CD4-positive, alpha-beta T cell treated with Interleukin-4 for 1 hour (primary cell): ENCODE data around the gene RTP1.
"Not testable (repeated sequence)": the region's sequence is repeated elsewhere in the genome, so short reads cannot be mapped to it uniquely, and the experiment has no call there.

Source experiments
- DNase-seq, 2 donors: peaks; one replicate each; pipeline ENCODE4 v3.0.0-alpha.2; 2020 to 2022

The RTP1 gene

GRCh38 chr3:187199463-187200050 lies 2.3 kb downstream of the RTP1 start:
- not testable (repeated sequence) for DNase-seq

- DNase-seq: no peak
Observed at GRCh38 chr3:187205683-187206082, 8.4 kb downstream of the RTP1 start.

- DNase-seq: no peak
Observed at GRCh38 chr3:187207062-187207461, 9.8 kb downstream of the RTP1 start.

DNA sequence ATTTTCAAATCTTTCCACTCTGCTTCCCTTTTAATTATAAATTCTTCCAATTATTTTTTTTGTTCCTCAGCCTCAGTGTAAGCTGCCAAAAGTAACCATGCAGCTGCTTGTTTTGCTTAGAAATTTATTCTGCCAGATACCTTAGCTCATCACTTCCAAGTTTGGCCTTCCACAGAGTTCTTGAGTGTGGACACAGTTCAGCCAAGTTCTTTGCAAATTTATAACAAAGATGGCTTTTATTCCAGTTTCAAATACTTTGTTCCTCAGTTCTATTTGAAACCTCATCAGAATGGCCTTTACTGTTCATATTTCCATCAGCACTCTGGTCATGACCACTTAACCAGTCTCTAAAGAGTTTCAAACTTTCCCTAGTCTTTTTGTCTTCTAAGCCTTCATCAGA lies 10.3 kb downstream of the RTP1 start:
- no peak for DNase-seq

GRCh38 chr3:187208159-187208558 lies 10.9 kb downstream of the RTP1 start:
- DNase-seq: no peak

- DNase-seq: no peak
Observed at GRCh38 chr3:187209491-187209890, 12.2 kb downstream of the RTP1 start.

DNA sequence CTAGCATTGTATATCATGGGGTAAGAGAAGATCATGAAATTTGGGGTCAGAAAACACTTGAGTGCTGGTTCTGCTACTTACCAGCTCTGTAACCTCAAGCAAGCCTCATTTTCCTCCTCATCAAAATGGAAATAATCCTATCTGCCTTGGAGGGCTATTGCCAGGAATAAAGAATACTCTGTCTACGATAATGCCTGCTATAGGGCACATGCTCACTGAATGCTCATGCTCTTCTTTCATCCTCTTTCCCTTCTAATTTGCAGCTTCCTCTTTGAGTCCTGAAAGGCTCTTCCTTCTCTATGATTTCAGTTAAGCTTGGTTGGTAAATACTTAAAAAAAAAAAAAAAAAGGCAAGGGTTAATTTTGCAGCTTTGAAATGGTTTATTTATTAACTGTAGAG lies 12.8 kb downstream of the RTP1 start:
- no peak for DNase-seq

- no peak for DNase-seq
Observed at GRCh38 chr3:187210545-187211327, 13.4 kb downstream of the RTP1 start.

DNA sequence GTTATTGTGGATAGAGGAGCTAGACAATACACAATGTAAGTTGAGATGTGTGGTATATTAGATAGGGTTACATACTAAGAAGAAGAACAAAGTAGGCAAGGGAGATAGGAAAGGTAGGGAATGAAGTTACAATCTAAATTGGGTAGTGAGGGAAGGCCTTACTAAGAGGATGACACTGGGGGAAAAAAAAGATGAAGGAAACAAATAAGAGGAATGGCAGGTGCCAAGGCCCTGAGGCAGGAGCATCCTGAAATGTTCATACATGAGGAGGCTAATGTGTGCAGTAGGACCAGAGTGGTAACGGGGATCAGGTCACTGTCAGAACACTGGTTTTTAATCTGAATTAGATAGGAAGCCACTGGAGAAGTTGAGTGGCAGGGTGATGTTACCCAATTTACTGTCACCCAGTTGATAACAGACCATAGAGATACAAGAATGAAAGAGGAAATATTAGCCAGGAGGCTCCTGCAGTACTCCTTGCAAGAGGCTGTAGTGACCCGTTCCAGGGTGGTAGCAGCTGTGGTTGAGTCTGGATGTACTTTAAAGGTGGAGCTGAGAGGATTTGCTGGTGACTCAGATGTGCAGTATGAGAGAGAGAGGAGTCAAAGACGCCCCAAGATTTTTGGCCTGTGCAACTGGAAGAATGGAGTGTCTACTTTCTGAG lies 14.4 kb downstream of the RTP1 start:
- no peak for DNase-seq

- no peak for DNase-seq
Observed at GRCh38 chr3:187212196-187212545, 14.9 kb downstream of the RTP1 start.

GRCh38 chr3:187212705-187213104 lies 15.4 kb downstream of the RTP1 start:
- DNase-seq: no peak

GRCh38 chr3:187213616-187214015 lies 16.3 kb downstream of the RTP1 start:
- DNase-seq: no peak

DNA sequence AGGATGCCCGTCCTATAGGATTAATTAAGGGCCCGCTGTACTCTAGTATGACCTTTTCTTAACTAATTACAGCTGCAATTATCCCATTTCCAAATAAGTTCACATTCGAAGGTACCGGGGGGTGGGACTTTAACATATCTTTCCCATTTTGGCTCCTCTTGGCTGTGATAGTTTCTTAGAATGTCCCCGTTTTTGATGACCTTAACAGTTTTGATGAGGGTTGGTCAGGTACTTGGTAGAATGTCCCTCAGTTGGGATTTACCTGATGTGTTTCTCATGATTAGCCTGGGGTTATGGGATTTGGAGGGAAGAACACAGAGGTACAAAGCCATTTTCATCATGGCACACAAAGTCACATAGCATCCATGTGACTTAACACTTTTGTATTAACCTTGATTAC lies 18.2 kb downstream of the RTP1 start:
- no peak for DNase-seq

DNA sequence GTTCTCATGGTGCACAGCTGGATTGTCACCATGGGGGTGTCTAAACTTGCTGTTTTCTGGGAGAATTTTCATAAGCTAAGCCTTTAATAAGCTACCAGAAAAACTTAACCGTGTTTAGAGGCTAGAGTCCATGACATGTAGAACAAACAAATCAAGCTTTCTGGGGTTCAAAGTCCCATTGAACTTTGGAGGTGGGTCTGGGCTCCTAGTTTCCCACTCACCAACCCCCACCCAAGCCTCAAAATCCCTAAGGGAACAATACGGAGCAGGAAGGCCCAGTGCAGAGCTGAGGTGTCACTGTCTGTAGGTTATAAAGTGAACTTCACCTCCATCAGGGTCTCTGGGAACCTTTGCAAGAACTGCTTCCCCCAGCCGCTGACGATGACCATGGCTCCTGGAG lies 25.5 kb downstream of the RTP1 start:
- DNase-seq: no peak

GRCh38 chr3:187223799-187224198 lies 26.5 kb downstream of the RTP1 start:
- no peak for DNase-seq

DNA sequence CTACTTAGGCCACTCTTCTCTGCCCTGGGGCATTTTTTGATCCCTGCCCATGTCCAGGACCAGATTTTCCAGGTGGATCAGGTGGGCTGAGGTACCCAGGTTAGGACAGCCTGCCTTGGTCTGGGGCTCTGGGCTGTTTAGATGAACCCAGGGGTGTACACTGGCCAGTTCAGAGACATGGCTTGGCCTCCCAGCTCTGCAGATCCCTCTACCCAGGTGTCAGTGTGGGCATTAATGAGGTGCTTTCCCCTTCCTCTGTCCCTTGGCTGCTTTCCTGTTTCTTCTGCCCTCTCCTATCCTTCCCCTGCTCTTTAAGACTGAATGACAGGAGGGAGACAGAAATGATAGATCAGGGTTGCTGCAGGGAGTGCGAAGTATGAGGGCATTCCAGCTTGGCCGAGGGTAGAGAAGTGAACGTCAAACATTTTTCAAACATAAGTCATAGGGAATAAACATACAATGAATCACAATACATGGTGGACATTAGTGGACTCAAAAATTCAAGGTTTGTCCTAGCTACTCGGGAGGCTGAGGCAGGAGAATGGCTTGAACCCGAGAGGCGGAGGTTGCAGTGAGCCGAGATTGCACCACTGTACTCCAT lies 30.5 kb downstream of the RTP1 start:
- DNase-seq: no peak

GRCh38 chr3:187228740-187229139 lies 31.5 kb downstream of the RTP1 start:
- no peak for DNase-seq

GRCh38 chr3:187230011-187230410 lies 32.7 kb downstream of the RTP1 start:
- DNase-seq: no peak

GRCh38 chr3:187236962-187237361 lies 39.7 kb downstream of the RTP1 start:
- DNase-seq: no peak

- DNase-seq: no peak
Observed at GRCh38 chr3:187237741-187238140, 40.5 kb downstream of the RTP1 start.

DNA sequence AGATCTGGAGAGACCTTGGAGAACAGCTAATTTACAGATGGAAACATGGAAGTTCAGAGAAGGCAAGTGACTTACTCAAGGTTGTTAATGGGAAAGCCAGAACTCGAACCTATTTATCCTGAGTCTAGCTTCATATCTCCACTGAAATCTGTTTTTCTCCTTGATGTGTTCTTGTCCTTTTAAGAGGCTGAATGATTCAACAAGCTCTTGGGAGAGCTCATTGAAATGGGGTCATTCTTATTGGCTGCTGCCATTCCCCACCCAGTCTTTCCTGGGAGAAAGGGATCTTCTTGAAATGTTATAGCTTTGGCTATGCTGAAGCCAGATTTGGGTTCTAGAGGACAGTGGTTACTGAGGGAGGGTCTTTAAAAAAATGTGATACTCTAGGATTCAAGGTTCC lies 41.0 kb downstream of the RTP1 start:
- no peak for DNase-seq

DNA sequence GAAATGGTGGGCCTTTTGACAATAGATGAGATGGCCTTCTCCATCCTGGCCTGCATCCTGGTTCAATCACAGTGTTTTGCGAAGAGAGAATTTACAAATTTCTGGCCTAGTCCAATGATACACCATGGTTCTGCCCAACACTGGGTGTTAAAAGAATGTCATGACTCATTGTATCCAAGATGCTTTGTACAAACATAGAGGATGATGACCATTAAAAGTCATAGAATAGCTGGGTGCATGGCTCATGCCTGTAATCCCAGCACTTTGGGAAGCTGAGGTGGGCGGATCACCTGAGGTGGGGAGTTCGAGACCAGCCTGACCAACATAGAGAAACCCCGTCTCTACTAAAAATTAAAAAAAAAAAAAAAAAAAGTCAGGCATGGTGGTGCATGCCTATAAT lies 41.5 kb downstream of the RTP1 start:
- DNase-seq: not testable (repeated sequence)

- DNase-seq: no peak
Observed at GRCh38 chr3:187242435-187242834, 45.1 kb downstream of the RTP1 start.

DNA sequence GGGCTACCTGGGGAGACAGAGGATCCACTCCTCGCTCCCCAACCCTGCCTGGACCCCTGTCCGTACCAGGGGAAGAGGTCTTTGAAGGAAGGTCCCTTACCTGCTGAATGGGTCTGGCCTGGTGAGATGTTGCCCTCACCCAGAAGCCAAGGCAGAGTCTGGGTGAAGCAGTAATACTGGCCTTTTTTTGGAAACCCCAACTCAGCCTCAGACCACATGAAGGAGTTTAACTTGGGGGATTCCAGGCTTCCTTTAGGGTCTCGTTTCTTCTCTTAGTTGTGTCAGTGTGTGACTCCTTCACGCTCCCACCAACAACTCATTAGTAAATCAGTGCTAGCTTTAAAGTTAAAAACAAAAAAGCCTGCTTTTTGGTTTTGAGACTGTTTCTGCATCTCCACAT lies 45.6 kb downstream of the RTP1 start:
- DNase-seq: no peak
